Epithelial cell of proximal tubule (primary cell): Measurements from ENCODE around the gene TCEAL1. TPM values are rescaled to one million over a fixed set of nuclear protein-coding genes. Genes with fewer than 3 reads are reported as not detected.
"Not testable (repeated sequence)": the region's sequence is repeated elsewhere in the genome, so short reads cannot be mapped to it uniquely, and the experiment has no call there.

Experiments
- DNase-seq: peaks from one replicate; pipeline ENCODE4 v3.0.0-alpha.2; 2011; ENCODE audit warnings: low read depth
- H3K4me3 ChIP-seq: 2 replicates; pipeline ENCODE4 v1.5.1; 2011; ENCODE audit warnings: low read depth, mild to moderate bottlenecking, low read length
- CTCF ChIP-seq: conservative IDR thresholded peaks from 2 replicates; pipeline ENCODE4 v1.5.1; 2012; ENCODE audit warnings: low read depth, mild to moderate bottlenecking, low read length
- total RNA-seq: library from RNA; depleted of rRNA; stranded (reverse); fragments of >200 nt; gene quantifications from 2 replicates; pipeline ENCODE4 v1.2.3, GENCODE V29; 2015

The TCEAL1 gene
- total RNA-seq, 1 donor from 2014 or later = 17.5 TPM

DNA sequence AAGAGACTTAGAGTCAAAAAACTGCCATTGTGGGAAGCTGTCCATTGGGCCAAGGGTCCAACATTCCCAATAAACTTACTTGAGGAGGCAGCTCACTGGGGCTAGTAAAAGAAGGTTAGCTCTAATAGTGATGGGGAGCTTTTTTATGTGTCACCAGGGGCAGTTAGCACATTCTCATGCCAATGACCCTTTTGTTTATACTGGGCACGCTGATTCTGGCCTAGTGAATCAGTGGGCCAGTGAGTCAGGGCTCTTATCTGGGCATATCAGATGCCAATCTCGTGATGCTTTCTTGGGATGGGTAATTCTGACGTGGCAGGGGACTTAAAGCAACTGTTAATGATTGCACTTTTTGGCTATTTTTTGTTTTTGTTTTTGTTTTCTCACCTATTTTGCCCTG lies 27.8 kb downstream of the TCEAL1 start:
- peak; percentile 74 for DNase-seq
- no peak for TF ChIP-seq CTCF
- no peak overlapping the region for H3K4me3 ChIP-seq

DNA sequence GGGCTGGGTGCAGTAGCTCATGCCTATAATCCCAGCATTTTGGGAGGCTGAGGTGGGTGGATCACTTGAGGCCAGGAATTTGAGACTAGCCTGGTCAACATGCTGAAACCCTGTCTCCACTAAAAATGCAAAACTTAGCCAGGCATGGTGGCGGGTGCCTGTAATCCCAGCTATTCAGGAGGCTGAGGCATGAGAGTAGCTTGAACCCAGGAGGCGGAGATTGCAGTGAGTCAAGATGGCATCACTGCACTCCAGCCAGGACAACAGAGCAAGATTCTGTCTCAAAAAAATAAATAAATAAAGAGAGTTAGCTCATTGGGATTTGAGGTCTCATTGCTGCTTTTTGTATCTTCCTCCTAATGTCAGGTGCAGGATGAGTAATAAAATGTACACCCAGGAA lies 28.3 kb downstream of the TCEAL1 start:
- not testable (repeated sequence) for H3K4me3 ChIP-seq

DNA sequence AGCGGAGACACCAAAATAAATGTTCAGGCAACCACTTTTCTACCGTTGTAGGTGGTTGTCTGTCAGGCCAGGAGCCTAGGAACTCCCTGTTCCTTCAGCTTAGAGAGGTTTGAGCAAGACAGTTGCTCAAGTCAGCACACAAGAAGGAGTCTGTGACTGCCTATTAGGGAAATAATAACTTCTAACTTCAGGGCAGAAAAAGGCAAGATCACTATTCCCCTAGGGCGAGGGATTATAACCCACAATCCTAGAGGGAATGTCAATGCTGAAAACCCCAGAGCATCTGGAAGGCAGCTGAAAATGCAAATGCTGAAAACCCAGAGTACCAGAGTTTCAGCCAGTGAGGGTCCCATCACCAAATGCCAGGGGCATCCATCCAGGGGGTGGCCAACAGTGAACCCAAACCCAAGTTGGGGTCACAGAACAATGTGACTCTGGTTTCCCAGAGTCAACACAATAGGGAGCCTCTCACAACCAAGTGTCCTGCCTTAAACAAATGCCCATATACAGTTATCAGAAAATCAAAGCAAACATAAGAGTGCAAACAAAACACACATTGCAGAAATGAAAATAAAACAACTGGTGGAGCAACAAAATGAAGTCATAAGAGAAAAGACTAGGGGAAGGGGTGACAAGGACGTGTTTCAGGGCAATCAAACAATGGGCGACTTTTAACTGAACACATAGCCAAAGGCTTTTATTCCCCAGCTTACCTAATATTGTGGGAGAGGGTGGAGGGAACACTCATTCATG lies 30.1 kb downstream of the TCEAL1 start:
- no peak for DNase-seq
- H3K4me3 ChIP-seq = no peak overlapping the region
- TF ChIP-seq CTCF = no peak

More for the DNA sequence above, 28.3 kb downstream of the TCEAL1 start:
- DNase-seq = peak; percentile 6

GRCh38 chrX:103659460-103659859 lies 30.7 kb downstream of the TCEAL1 start:
- H3K4me3 ChIP-seq, DNase-seq: not testable (repeated sequence)

- DNase-seq = no peak
- no peak overlapping the region for H3K4me3 ChIP-seq
- no peak for TF ChIP-seq CTCF
Measured at GRCh38 chrX:103663981-103664762, 35.4 kb downstream of the TCEAL1 start.

- DNase-seq = no peak
- H3K4me3 ChIP-seq = no peak overlapping the region
- TF ChIP-seq CTCF = no peak
Measured at GRCh38 chrX:103666202-103667107, 37.7 kb downstream of the TCEAL1 start.

DNA sequence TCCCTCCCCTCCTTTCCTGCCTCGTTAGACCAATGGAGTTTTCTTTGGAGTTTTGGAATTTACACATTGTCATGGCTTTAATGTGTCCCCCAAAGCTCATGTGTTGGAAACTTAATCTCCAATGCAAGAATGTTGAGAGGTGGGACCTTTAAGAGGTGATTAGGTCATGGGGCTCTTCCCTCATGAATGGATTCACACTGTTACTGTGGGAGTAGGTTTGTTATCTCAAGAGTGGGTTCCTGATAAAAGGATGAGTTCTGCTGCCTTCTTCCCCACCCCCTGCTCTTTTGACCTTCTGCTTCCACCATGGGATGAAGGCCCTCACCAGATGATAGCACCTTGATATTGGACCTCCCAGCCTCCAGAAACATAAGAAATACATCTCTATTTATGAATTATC lies 41.0 kb downstream of the TCEAL1 start:
- H3K4me3 ChIP-seq = no peak overlapping the region
- DNase-seq = no peak
- no peak for TF ChIP-seq CTCF
